ENCODE measurements around the gene CRYL1.

CRYL1 gene

DNA sequence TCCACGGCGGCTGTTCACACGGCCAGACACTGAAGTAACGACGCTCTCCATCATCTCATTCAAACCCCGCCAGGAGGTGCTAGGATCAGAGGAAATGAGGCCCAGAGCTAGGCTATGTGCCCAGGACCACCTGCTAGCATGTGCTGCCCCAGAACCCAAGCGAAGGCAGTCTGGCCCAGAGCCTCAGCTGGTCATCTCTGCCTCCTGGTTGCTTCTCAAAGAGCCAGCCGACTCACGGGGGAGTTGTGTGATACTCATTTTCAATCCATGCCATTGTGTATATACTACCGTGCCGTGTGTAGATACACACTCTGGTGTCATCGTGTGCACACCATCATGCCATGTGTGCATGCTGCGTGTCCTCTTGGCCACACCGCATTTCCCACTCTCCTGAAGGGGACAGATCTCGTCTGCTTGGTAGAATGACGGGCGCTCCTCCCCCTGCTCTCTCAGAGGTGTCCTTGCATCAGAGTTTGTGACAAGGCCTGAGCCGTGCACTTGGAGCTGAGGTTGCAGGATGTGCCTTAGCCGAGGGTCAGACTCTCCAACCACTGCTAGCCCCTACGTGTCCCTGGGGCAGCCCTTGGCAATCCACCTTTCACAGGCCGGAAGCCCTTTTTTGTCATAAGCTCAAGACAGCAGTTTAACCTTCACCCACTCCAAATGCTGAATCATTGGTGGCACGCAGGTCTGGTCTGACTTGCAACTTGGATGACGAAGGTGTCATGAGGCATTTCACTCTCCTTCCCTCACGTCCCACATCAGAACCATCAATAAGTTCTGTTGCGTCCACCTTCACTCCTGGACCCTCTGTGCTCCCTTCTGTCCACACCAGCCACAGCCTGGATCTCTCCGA, 130.4 kb downstream of the CRYL1 start:
- DNase-seq (no peak), ATAC-seq (replicated peaks) (no peak)
- H3K4me1 Mint-ChIP-seq, result no peaks in the 10 kb centered on the region
- H3K27me3 Mint-ChIP-seq, result no peaks in the 10 kb centered on the region
- no peaks in the 10 kb centered on the region for H3K36me3 Mint-ChIP-seq
- peaks cover 0 to 5% of the 10 kb centered on the region in 2 donors for H3K9me3 Mint-ChIP-seq
- no peak overlapping the region for H3K4me3 Mint-ChIP-seq
- no peak overlapping the region for H3K27ac Mint-ChIP-seq

- Mint-ChIP-seq H3K4me1 (no peaks in the 10 kb centered on the region), H3K36me3 (no peaks in the 10 kb centered on the region), H3K27ac (no peak overlapping the region), H3K27me3 (no peaks in the 10 kb centered on the region), H3K9me3 (peaks cover 0 to 5% of the 10 kb centered on the region in 2 donors), H3K4me3 (no peak overlapping the region)
- ATAC-seq (replicated peaks), result no peak
- DNase-seq, result no peak
Measured at GRCh38 chr13:20394506-20394905, 131.2 kb downstream of the CRYL1 start.

GRCh38 chr13:20394169-20394501, 131.5 kb downstream of the CRYL1 start:
- ATAC-seq (replicated peaks), result no peak
- Mint-ChIP-seq H3K27ac (no peak overlapping the region), H3K9me3 (peaks cover 0 to 5% of the 10 kb centered on the region in 2 donors), H3K36me3 (no peaks in the 10 kb centered on the region), H3K4me3 (no peak overlapping the region), H3K27me3 (no peaks in the 10 kb centered on the region), H3K4me1 (no peaks in the 10 kb centered on the region)
- no peak for DNase-seq

DNA sequence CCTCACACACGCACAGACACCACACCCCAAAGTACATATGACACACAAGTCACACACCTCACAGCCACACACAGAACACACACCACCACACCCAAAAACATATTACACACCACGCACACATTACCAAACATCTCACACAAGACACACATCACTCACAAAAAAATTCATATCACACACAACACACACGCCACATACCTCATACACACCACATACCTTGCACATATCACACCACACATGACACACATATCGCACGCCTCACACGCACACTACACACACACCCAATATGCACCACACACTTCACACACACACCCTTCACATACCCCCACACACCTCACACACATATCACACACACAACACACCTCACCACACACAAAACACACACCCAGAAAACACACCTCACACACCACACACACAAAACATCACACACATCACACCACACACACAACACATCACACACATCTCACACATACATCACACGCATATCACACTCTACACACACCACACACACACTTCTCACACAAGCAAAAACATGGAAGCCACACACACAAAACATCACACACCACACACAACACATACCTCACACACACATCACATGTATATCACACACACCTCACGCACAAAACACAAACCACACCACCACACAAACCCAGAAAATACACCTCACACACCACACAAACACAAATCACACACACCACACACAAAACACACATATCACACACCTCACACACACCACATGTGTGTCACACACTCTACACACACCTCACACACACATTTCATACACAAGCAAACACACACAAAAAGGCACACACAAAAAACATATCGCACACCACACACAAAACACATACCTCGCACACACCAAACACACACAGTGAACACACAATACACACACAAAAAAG, 132.1 kb downstream of the CRYL1 start:
- no peaks in the 10 kb centered on the region for H3K4me1 Mint-ChIP-seq
- no peaks in the 10 kb centered on the region for H3K27me3 Mint-ChIP-seq
- DNase-seq (no peak), ATAC-seq (replicated peaks) (no peak)
- no peak overlapping the region for H3K4me3 Mint-ChIP-seq
- no peak overlapping the region for H3K27ac Mint-ChIP-seq
- H3K9me3 Mint-ChIP-seq, result peaks cover 0 to 5% of the 10 kb centered on the region in 2 donors
- H3K36me3 Mint-ChIP-seq, result no peaks in the 10 kb centered on the region

DNA sequence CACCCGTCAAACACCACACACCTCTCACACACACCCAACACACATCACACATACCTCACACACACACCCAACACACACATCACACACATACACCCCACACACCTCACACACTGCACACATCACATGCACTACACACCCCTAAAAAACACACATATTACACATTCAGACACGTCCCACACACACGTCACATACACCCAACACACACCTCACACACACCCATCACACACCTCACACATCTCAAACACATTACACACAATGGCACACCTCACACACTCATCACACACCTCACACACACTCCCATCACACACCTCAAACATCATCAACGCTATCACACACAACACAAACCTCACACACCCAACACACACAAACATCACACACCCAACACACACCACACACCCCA, 133.1 kb downstream of the CRYL1 start:
- Mint-ChIP-seq H3K36me3 (no peaks in the 10 kb centered on the region), H3K4me1 (no peaks in the 10 kb centered on the region), H3K4me3 (no peak overlapping the region), H3K27ac (no peak overlapping the region), H3K9me3 (peaks cover 0 to 6% of the 10 kb centered on the region in 2 donors), H3K27me3 (no peaks in the 10 kb centered on the region)
- DNase-seq (no peak), ATAC-seq (replicated peaks) (no peak)

- H3K27ac Mint-ChIP-seq, result no peak overlapping the region
- H3K4me1 Mint-ChIP-seq, result no peaks in the 10 kb centered on the region
- H3K27me3 Mint-ChIP-seq, result no peaks in the 10 kb centered on the region
- DNase-seq (no peak), ATAC-seq (replicated peaks) (no peak)
- no peak overlapping the region for H3K4me3 Mint-ChIP-seq
- no peaks in the 10 kb centered on the region for H3K36me3 Mint-ChIP-seq
- peaks cover 0 to 9% of the 10 kb centered on the region in 2 donors for H3K9me3 Mint-ChIP-seq
Measured at GRCh38 chr13:20391597-20392452, 133.8 kb downstream of the CRYL1 start.

- Mint-ChIP-seq H3K36me3 (no peaks in the 10 kb centered on the region), H3K27ac (no peak overlapping the region), H3K27me3 (no peaks in the 10 kb centered on the region), H3K4me1 (no peaks in the 10 kb centered on the region), H3K4me3 (no peak overlapping the region), H3K9me3 (peaks cover 0 to 8% of the 10 kb centered on the region in 2 donors)
- ATAC-seq (replicated peaks), result no peak
- no peak for DNase-seq
Measured at GRCh38 chr13:20390526-20391175, 135.0 kb downstream of the CRYL1 start.

GRCh38 chr13:20389696-20390525, 135.7 kb downstream of the CRYL1 start:
- DNase-seq (no peak), ATAC-seq (replicated peaks) (no peak)
- H3K4me3 Mint-ChIP-seq, result no peak overlapping the region
- no peaks in the 10 kb centered on the region for H3K27me3 Mint-ChIP-seq
- peaks cover 0 to 8% of the 10 kb centered on the region in 2 donors for H3K9me3 Mint-ChIP-seq
- no peak overlapping the region for H3K27ac Mint-ChIP-seq
- H3K4me1 Mint-ChIP-seq, result no peaks in the 10 kb centered on the region
- H3K36me3 Mint-ChIP-seq, result no peaks in the 10 kb centered on the region

- Mint-ChIP-seq H3K36me3 (no peaks in the 10 kb centered on the region), H3K4me1 (no peaks in the 10 kb centered on the region), H3K27me3 (no peaks in the 10 kb centered on the region), H3K4me3 (no peak overlapping the region), H3K9me3 (peaks cover 0 to 8% of the 10 kb centered on the region in 2 donors), H3K27ac (no peak overlapping the region)
- ATAC-seq (replicated peaks) (no peak), DNase-seq (no peak)
Measured at GRCh38 chr13:20388184-20388583, 137.5 kb downstream of the CRYL1 start.

- Mint-ChIP-seq H3K9me3 (peaks cover 0 to 8% of the 10 kb centered on the region in 2 donors), H3K27me3 (no peaks in the 10 kb centered on the region), H3K27ac (no peak overlapping the region), H3K4me1 (no peaks in the 10 kb centered on the region), H3K4me3 (no peak overlapping the region), H3K36me3 (no peaks in the 10 kb centered on the region)
- ATAC-seq (replicated peaks) (no peak), DNase-seq (no peak)
Measured at GRCh38 chr13:20387441-20387971, 138.2 kb downstream of the CRYL1 start.

DNA sequence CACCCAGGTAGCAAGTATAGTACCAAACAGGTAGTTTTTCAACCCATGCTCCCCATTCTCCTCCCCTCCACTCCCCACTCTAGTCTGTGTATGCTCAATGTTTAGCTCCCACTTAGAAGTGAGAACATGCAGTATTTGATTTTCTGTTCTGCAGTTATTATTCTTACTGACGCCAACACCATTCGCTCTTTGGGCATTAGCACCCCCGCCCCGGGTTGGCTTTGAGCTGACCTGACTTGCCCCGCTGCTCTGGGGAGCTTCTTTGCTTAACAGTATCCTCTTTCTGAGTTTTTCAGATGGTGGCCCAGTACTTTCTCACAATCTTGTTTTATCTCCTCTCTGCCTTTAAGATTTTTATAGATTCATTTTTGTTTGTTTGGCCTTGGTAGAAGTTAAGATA, 138.7 kb downstream of the CRYL1 start:
- ATAC-seq (replicated peaks) (no peak), DNase-seq (no peak)
- Mint-ChIP-seq H3K4me1 (no peaks in the 10 kb centered on the region), H3K36me3 (no peaks in the 10 kb centered on the region), H3K27ac (no peak overlapping the region), H3K4me3 (no peak overlapping the region), H3K9me3 (peaks cover 0 to 8% of the 10 kb centered on the region in 2 donors), H3K27me3 (no peaks in the 10 kb centered on the region)

DNA sequence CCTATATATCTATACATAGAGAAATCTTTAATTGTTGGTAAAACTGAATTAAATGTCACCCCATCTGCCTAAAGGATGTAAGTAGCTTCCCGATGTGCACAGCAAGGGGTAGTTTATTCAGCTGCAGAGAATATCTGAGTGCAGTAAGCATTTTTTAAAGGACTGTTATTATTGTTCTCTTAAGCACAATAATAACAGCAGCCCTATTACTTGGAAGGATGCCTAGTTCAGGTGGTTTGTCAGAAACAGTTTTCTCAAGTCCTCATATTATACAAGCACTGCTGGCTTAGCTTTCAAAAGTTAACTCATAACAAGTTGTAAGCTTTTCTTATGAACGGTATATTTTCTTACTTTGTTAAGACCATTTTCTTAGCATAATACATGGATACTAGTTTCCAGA, 142.6 kb downstream of the CRYL1 start:
- Mint-ChIP-seq H3K9me3 (peaks cover 0 to 7% of the 10 kb centered on the region in 2 donors), H3K27ac (no peak overlapping the region), H3K27me3 (no peaks in the 10 kb centered on the region), H3K36me3 (no peaks in the 10 kb centered on the region), H3K4me1 (no peaks in the 10 kb centered on the region), H3K4me3 (no peak overlapping the region)
- ATAC-seq (replicated peaks) (no peak), DNase-seq (no peak)

- no peaks in the 10 kb centered on the region for H3K4me1 Mint-ChIP-seq
Measured at GRCh38 chr13:20381401-20381800, 144.3 kb downstream of the CRYL1 start.

More at GRCh38 chr13:20381401-20381800, 144.3 kb downstream of the CRYL1 start:
- Mint-ChIP-seq H3K36me3 (no peaks in the 10 kb centered on the region), H3K4me3 (no peak overlapping the region), H3K27ac (no peak overlapping the region), H3K9me3 (no peaks in the 10 kb centered on the region), H3K27me3 (no peaks in the 10 kb centered on the region)
- DNase-seq (no peak), ATAC-seq (replicated peaks) (no peak)
